Fibroblast of villous mesenchyme (primary cell): ENCODE data around the gene RRBP1. TPM values are rescaled to one million over a fixed set of nuclear protein-coding genes. Genes with fewer than 3 reads are reported as not detected.

Experiments
- DNase-seq: peaks from one replicate; pipeline ENCODE4 v3.0.0-alpha.2; 2010; ENCODE audit warnings: low read depth
- H3K4me3 ChIP-seq: 2 replicates; pipeline ENCODE4 v1.5.1; 2011; ENCODE audit warnings: low read depth, mild to moderate bottlenecking, low read length
- total RNA-seq: library from RNA; depleted of rRNA; stranded (reverse); fragments of >200 nt; gene quantifications from 2 replicates; pipeline ENCODE4 v1.2.3, GENCODE V29; 2012
- TF ChIP-seq, protein P1 (sequence below): IDR thresholded peaks from 2 replicates; pipeline ENCODE4 v1.5.1; 2012; ENCODE audit warnings: low read depth, mild to moderate bottlenecking, low read length; ENCODE audit not compliant: insufficient read depth

The RRBP1 gene
- total RNA-seq, 1 donor: 123 TPM

- DNase-seq: no peak
- no peak overlapping the region for H3K4me3 ChIP-seq
- TF ChIP-seq, protein P1, sequence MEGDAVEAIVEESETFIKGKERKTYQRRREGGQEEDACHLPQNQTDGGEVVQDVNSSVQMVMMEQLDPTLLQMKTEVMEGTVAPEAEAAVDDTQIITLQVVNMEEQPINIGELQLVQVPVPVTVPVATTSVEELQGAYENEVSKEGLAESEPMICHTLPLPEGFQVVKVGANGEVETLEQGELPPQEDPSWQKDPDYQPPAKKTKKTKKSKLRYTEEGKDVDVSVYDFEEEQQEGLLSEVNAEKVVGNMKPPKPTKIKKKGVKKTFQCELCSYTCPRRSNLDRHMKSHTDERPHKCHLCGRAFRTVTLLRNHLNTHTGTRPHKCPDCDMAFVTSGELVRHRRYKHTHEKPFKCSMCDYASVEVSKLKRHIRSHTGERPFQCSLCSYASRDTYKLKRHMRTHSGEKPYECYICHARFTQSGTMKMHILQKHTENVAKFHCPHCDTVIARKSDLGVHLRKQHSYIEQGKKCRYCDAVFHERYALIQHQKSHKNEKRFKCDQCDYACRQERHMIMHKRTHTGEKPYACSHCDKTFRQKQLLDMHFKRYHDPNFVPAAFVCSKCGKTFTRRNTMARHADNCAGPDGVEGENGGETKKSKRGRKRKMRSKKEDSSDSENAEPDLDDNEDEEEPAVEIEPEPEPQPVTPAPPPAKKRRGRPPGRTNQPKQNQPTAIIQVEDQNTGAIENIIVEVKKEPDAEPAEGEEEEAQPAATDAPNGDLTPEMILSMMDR: no peak
Observed at GRCh38 chr20:17587148-17587547, 94.9 kb downstream of the RRBP1 start.

DNA sequence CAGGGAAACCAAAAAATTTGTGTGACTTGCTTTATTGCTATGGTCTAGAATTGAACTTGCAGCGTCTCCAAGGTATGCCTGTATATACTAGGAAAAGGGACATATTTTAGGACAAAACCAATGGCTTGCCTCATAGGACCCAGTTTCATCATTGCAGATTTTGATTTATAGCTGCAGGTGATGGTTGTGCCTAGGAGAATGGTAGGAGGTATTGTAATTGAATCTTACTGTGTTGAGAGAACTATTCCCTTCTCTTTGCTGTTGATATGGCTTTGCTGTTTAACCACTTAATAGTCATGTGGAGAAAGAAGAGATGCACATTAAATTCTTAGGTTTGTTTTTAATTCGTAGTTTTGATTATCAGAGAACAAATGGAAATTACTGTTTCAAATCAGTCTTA lies 95.8 kb downstream of the RRBP1 start:
- no peak overlapping the region for H3K4me3 ChIP-seq
- TF ChIP-seq, protein P1: no peak
- DNase-seq: no peak

DNA sequence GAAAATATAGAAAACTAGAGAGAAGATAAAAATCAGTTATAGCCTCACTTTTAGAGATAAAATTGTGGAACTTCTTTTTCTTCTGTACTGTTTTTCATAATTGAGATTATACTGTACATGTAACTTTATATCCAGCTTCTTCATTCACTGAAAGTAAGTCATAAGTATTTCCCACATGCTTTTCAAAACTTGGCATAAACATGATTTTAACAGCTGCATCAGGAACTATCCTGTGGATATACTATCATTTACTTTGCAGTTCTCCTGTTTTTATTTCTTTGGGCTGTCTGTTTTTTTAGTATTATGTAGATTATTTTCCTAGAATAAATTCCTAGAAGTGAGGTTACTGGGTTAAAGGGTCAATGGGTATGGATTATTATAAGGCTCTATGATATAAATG lies 97.4 kb downstream of the RRBP1 start:
- no peak for DNase-seq
- TF ChIP-seq, protein P1: no peak
- no peak overlapping the region for H3K4me3 ChIP-seq

DNA sequence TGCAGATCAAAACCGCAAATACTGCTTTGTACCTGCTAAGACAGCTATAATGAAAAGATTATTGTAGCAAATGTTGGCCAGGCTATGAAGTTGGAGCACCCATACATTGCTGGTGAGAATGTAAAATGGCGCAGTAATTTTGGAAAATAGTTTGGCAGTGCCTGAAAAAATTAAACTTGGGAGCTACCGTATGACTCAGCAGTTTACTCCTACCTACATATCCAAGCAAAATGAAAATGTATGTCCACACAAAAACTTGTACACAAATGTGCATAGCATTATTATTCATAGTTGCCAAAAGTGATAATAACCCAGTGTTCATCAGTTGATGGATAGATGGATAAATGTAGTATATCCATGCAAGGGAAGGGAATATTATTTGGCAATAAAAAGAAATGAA lies 98.9 kb downstream of the RRBP1 start:
- no peak overlapping the region for H3K4me3 ChIP-seq
- DNase-seq: no peak
- TF ChIP-seq, protein P1: no peak

DNA sequence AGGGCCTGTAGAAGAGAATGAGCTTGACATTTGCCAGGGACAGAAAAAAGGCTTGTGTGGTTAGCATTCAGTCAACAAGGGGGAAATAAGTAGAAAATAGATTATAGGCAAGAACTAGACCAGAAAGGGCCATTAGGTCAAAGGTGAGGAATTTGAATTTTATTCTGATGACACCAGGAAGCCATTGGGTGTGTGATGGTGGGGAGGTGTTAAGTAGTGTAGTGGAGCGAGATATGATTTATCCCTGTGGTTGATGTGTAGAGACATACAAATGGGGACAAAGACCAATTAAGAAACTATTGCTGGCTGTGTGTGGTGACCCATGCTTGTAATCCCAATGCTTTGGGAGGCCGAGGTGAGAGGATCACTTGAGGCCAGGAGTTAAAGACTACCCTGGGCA lies 101.1 kb downstream of the RRBP1 start:
- H3K4me3 ChIP-seq: no peak overlapping the region
- TF ChIP-seq, protein P1: no peak
- DNase-seq: no peak

DNA sequence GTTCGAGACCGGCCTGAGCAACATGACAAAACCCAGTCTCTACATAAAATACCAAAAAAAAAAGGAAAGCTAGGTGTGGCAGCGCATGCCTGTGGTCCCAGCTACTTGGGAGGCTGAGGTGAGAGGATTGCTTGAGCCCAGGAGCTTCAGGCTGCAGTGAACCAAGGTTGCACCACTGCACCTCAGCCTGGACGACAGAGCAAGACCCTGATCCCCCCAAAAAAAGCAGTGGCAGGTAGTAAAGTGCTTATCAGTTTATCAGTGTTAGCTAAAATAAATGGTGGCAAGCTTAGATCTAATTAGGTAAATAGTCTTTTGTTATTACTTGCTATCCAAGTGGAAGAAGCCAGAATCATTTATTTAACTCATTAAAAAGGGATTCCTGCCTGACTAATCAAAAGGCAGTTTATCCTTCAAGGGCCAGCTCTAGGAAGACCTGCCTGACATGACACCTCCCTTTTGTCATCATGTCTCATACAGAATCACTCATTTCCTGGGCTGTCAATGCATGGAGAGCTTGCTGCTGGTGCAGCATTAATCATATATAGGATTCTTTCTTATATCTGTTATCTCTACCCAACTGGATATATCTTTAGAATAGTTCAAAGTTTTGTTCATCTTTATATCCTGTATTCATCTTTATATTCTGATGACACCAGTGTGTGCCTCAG lies 102.5 kb downstream of the RRBP1 start:
- TF ChIP-seq, protein P1: no peak
- H3K4me3 ChIP-seq: no peak overlapping the region
- DNase-seq: no peak

GRCh38 chr20:17576215-17576614 lies 105.8 kb downstream of the RRBP1 start:
- no peak overlapping the region for H3K4me3 ChIP-seq
- no peak for DNase-seq
- TF ChIP-seq, protein P1: no peak
